HEK293 (cell line): Measurements from ENCODE around the gene WNT9B.

Experiments
- CTCF ChIA-PET: fragments of 350-600 bp; formaldehyde crosslinking; extraction: SDS; loops from one replicate; lab custom pipeline; 2021; ENCODE audit warnings: antibody characterized with exemption; lab: Yijun Ruan, JAX
- POLR2A ChIA-PET: fragments of 300-600 bp; formaldehyde crosslinking; extraction: SDS; loops from one replicate; lab custom pipeline; 2020; ENCODE audit warnings: antibody characterized with exemption, inconsistent platforms; lab: Yijun Ruan, JAX
- H3K27ac ChIP-seq: fragments of 200-500 bp; sonication (Bioruptor generic); 2 replicates; pipeline ENCODE4 v1.5.1; 2014; ENCODE audit warnings: low read depth, low read length, control low read depth, inconsistent platforms; ENCODE audit errors: extremely low read depth
- H3K36me3 ChIP-seq, 2 experiments: fragments of 200-500 bp in 1 of 2; sonication (Bioruptor generic) in 1 of 2; 1 replicate in 1 of 2; 2 replicates in 1 of 2; pipeline ENCODE4 v1.5.1; 2014 to 2017; ENCODE audit warnings: inconsistent platforms in 2 of 2, low read length in 2 of 2; ENCODE audit not compliant: control insufficient read depth in 2 of 2, insufficient read depth in 1 of 2
- H3K4me1 ChIP-seq: fragments of 200-500 bp; sonication (Bioruptor generic); 2 replicates; pipeline ENCODE4 v1.5.1; 2014; ENCODE audit warnings: mild to moderate bottlenecking, low read length, inconsistent platforms; ENCODE audit not compliant: control insufficient read depth, insufficient read depth
- H3K4me3 ChIP-seq: 2 replicates; pipeline ENCODE4 v1.5.1; 2011; ENCODE audit warnings: low read depth, mild to moderate bottlenecking, control low read depth, low read length, moderate library complexity
- H3K9me3 ChIP-seq: fragments of 200-500 bp; sonication (Bioruptor generic); 2 replicates; pipeline ENCODE4 v1.5.1; 2014; ENCODE audit warnings: low read depth, low read length, inconsistent platforms; ENCODE audit not compliant: control insufficient read depth, insufficient read depth
- GLI2 ChIP-seq: fragments of 450-650 bp; formaldehyde crosslinking; IDR thresholded peaks from 2 replicates; pipeline ENCODE4; 2017; ENCODE audit warnings: missing biosample characterization, missing genetic modification characterization, low read depth, borderline replicate concordance
- INSM2 ChIP-seq: fragments of 450-650 bp; formaldehyde crosslinking; IDR thresholded peaks from 2 replicates; pipeline ENCODE4 v1.5.1; 2016; ENCODE audit warnings: missing biosample characterization, missing genetic modification characterization
- KLF17 ChIP-seq: fragments of 450-650 bp; formaldehyde crosslinking; IDR thresholded peaks from 2 replicates; pipeline ENCODE4 v1.5.1; 2016; ENCODE audit warnings: missing biosample characterization, missing genetic modification characterization
- OSR2 ChIP-seq: fragments of 450-650 bp; formaldehyde crosslinking; IDR thresholded peaks from 2 replicates; pipeline ENCODE4 v1.5.1; 2016; ENCODE audit warnings: missing biosample characterization, missing genetic modification characterization
- PRDM1 ChIP-seq: fragments of 450-650 bp; formaldehyde crosslinking; IDR thresholded peaks from 2 replicates; pipeline ENCODE4; 2016; ENCODE audit warnings: missing biosample characterization, missing genetic modification characterization
- PRDM10 ChIP-seq: fragments of 450-650 bp; formaldehyde crosslinking; IDR thresholded peaks from 2 replicates; pipeline ENCODE4 v1.5.1; 2016; ENCODE audit warnings: missing biosample characterization, missing genetic modification characterization
- PRDM6 ChIP-seq: fragments of 450-650 bp; formaldehyde crosslinking; IDR thresholded peaks from 2 replicates; pipeline ENCODE4 v1.5.1; 2017; ENCODE audit warnings: missing biosample characterization, missing genetic modification characterization
- ZBTB1 ChIP-seq: fragments of 450-650 bp; formaldehyde crosslinking; IDR thresholded peaks from 2 replicates; pipeline ENCODE4 v1.5.1; 2016; ENCODE audit warnings: missing biosample characterization, missing genetic modification characterization
- ZBTB8A ChIP-seq: fragments of 450-650 bp; formaldehyde crosslinking; IDR thresholded peaks from 2 replicates; pipeline ENCODE4 v1.5.1; 2016; ENCODE audit warnings: missing biosample characterization, missing genetic modification characterization
- ZNF114 ChIP-seq: fragments of 450-650 bp; formaldehyde crosslinking; IDR thresholded peaks from 2 replicates; pipeline ENCODE4 v1.5.0; 2017; ENCODE audit warnings: missing biosample characterization, missing genetic modification characterization
- ZNF18 ChIP-seq: fragments of 450-650 bp; formaldehyde crosslinking; IDR thresholded peaks from 2 replicates; pipeline ENCODE4 v1.5.1; 2016; ENCODE audit warnings: missing biosample characterization, missing genetic modification characterization
- ZNF292 ChIP-seq: fragments of 450-650 bp; formaldehyde crosslinking; IDR thresholded peaks from 2 replicates; pipeline ENCODE4 v1.5.1; 2016; ENCODE audit warnings: low read depth, missing biosample characterization, missing genetic modification characterization, borderline replicate concordance
- ZNF354C ChIP-seq: fragments of 450-650 bp; formaldehyde crosslinking; IDR thresholded peaks from 2 replicates; pipeline ENCODE4 v1.5.1; 2016; ENCODE audit warnings: missing biosample characterization, missing genetic modification characterization, low read depth, borderline replicate concordance
- ZNF366 ChIP-seq: fragments of 450-650 bp; formaldehyde crosslinking; conservative IDR thresholded peaks from 2 replicates; pipeline ENCODE4 v1.5.1; 2016; ENCODE audit warnings: missing biosample characterization, missing genetic modification characterization
- ZNF391 ChIP-seq: fragments of 450-650 bp; formaldehyde crosslinking; IDR thresholded peaks from 2 replicates; pipeline ENCODE4 v1.5.1; 2016; ENCODE audit warnings: low read depth, missing biosample characterization, missing genetic modification characterization, borderline replicate concordance
- ZNF501 ChIP-seq: fragments of 450-650 bp; formaldehyde crosslinking; IDR thresholded peaks from 2 replicates; pipeline ENCODE4 v1.5.1; 2016; ENCODE audit warnings: missing biosample characterization, missing genetic modification characterization
- ZNF645 ChIP-seq: fragments of 450-650 bp; formaldehyde crosslinking; IDR thresholded peaks from 2 replicates; pipeline ENCODE4; 2016; ENCODE audit warnings: missing biosample characterization, missing genetic modification characterization
- ZNF677 ChIP-seq: fragments of 450-650 bp; IDR thresholded peaks from 2 replicates; pipeline ENCODE4 v1.5.0; 2018; ENCODE audit warnings: missing biosample characterization, mild to moderate bottlenecking, missing genetic modification characterization, moderate library complexity
- ZNF843 ChIP-seq: fragments of 450-650 bp; formaldehyde crosslinking; IDR thresholded peaks from 2 replicates; pipeline ENCODE4 v1.5.1; 2016; ENCODE audit warnings: missing biosample characterization, missing genetic modification characterization
- ZSCAN23 ChIP-seq: fragments of 450-650 bp; formaldehyde crosslinking; IDR thresholded peaks from 2 replicates; pipeline ENCODE4 v1.5.1; 2016; ENCODE audit warnings: missing biosample characterization, missing genetic modification characterization

WNT9B gene

GRCh38 chr17:46922487-46922803 lies 71.1 kb downstream of the WNT9B start:
- POLR2A ChIA-PET: no interaction called here
- no peaks in the 10 kb centered on the region for H3K9me3 ChIP-seq
- H3K4me3 ChIP-seq: peak overlapping the region; percentile 98
- TF ChIP-seq ZNF18 (no peak), OSR2 (no peak), PRDM1 (tag by site-specific recombination) (peak; percentile 73; the same call in 1 of the 2 replicates), ZNF677 (no peak)
- CTCF ChIA-PET: interaction anchor here (0.8 kb wide), 1 partner anchor 18 kb away, joined by 3 read pairs; no protein-coding TSS in a partner anchor
- peaks cover 0 to 4% of the 10 kb centered on the region in 2 experiments; a peak in 1 of 3 replicates for H3K36me3 ChIP-seq
- peaks cover 6% of the 10 kb centered on the region for H3K4me1 ChIP-seq
- peak overlapping the region; percentile 94 for H3K27ac ChIP-seq

GRCh38 chr17:46922804-46923635 lies 71.6 kb downstream of the WNT9B start, which contains the start of gene GOSR2:
Gene GOSR2, plus strand, starts transcription at chr17:46923160. Its CDS starts 33 bp downstream, at chr17:46923193.
- Histone ChIP-seq H3K4me3 (peak within 1 kb of the TSS; percentile 98), H3K4me1 (peaks cover 6% of the 10 kb centered on the region), H3K36me3 (peaks cover 0 to 4% of the 10 kb centered on the region in 2 experiments; a peak in 1 of 3 replicates), H3K27ac (peak within 1 kb of the TSS; percentile 94), H3K9me3 (no peaks in the 10 kb centered on the region)
- CTCF ChIA-PET: interaction anchor here (0.8 kb wide), 1 partner anchor 18 kb away, joined by 3 read pairs; no protein-coding TSS in a partner anchor
- POLR2A ChIA-PET: no interaction called here
- no peak for TF ChIP-seq ZNF292 (tag by site-specific recombination)
- TF ChIP-seq ZNF645 (tag by site-specific recombination): no peak
- TF ChIP-seq ZNF114: no peak
- TF ChIP-seq ZNF391 (tag by site-specific recombination): peak; percentile 76
- TF ChIP-seq GLI2 (tag by site-specific recombination): no peak; the same call in 1 of the 2 replicates
- TF ChIP-seq ZNF501 (tag by site-specific recombination): peak; percentile 94
- TF ChIP-seq ZBTB1 (tag by site-specific recombination): no peak
- TF ChIP-seq ZNF354C: no peak
- 0 out of 2 replicates have a peak, but pooled peaks have one; percentile 34 for TF ChIP-seq ZSCAN23 (tag by site-specific recombination)
- peak; percentile 92 for TF ChIP-seq KLF17
- no peak for TF ChIP-seq PRDM6 (tag by site-specific recombination)
- TF ChIP-seq INSM2 (tag by site-specific recombination): peak; percentile 45; the same call in 1 of the 2 replicates
- peak; percentile 43; the same call in 1 of the 2 replicates for TF ChIP-seq PRDM10 (tag by site-specific recombination)
- TF ChIP-seq ZBTB8A (tag by site-specific recombination): peak; percentile 57
- TF ChIP-seq ZNF843 (tag by site-specific recombination): peak; percentile 76
- peak; percentile 92 for TF ChIP-seq ZNF366 (tag by site-specific recombination)
